H1 (cell line): Measurements from ENCODE around the gene C5orf58. TPM values are rescaled to one million over a fixed set of nuclear protein-coding genes. Genes with fewer than 3 reads are reported as not detected.

ENCODE experiments used
- CTCF ChIA-PET: fragments of 300-600 bp; sonication (Branson Sonifier 250); formaldehyde crosslinking; loops from one replicate; lab custom pipeline; 2021; ENCODE audit not compliant: partially characterized antibody; lab: Charles Lee
- POLR2A ChIA-PET: fragments of 300-600 bp; sonication (Branson Sonifier 250); formaldehyde crosslinking; loops from one replicate; lab custom pipeline; 2021; ENCODE audit warnings: inconsistent platforms; ENCODE audit not compliant: partially characterized antibody; lab: Charles Lee
- DNase-seq, 2 experiments: peaks; one replicate each; pipeline versions ENCODE4 v3.0.0 to v3.0.0-alpha.2; 2010 to 2022; ENCODE audit warnings: low spot score in 2 of 2, low read depth in 1 of 2, mixed read lengths in 1 of 2
- FAIRE-seq: peaks from 2 replicates; lab custom pipeline; 2011; peaks lifted over from hg19 to GRCh38; lab: Jason Lieb, UNC
- H2AFZ ChIP-seq: 2 replicates; pipeline ENCODE4 v1.8.1; 2012; ENCODE audit warnings: low read length, inconsistent platforms
- H2AK5ac ChIP-seq: 2 replicates; pipeline ENCODE4 v1.6.1; 2013; ENCODE audit warnings: low read depth, low read length
- H2BK120ac ChIP-seq: replicated peaks from 2 replicates; pipeline ENCODE3; 2013; ENCODE audit warnings: low read depth, low read length, inconsistent platforms
- H2BK12ac ChIP-seq: 2 replicates; pipeline ENCODE4 v1.6.1; 2013; ENCODE audit warnings: low read depth, low read length
- H2BK15ac ChIP-seq: 2 replicates; pipeline ENCODE4 v1.6.1; 2013; ENCODE audit warnings: low read length
- H2BK20ac ChIP-seq: 2 replicates; pipeline ENCODE4 v1.6.1; 2013; ENCODE audit warnings: low read length
- H2BK5ac ChIP-seq: 2 replicates; pipeline ENCODE4 v1.6.1; 2013; ENCODE audit warnings: low read depth, low read length
- H3K14ac ChIP-seq: 2 replicates; pipeline ENCODE4 v1.6.1; 2013; ENCODE audit warnings: inconsistent platforms; ENCODE audit not compliant: insufficient read length
- H3K18ac ChIP-seq: 2 replicates; pipeline ENCODE4 v1.6.1; 2013; ENCODE audit warnings: low read length; ENCODE audit errors: extremely low read depth
- H3K23ac ChIP-seq: 2 replicates; pipeline ENCODE4 v1.6.1; 2013; ENCODE audit warnings: inconsistent platforms; ENCODE audit not compliant: insufficient read length
- H3K23me2 ChIP-seq: 2 replicates; pipeline ENCODE4 v1.6.1; 2013; ENCODE audit warnings: low read depth, low read length
- H3K27ac ChIP-seq: 2 replicates; pipeline ENCODE4 v1.6.1; 2011; ENCODE audit warnings: low read depth, low read length, inconsistent platforms
- H3K27me3 ChIP-seq, 4 experiments: replicated peaks in 1 of 4; 1 replicate in 1 of 4; 2 replicates in 3 of 4; pipeline versions ENCODE4 v1.6.1 to v1.8.1; 2011 to 2013; ENCODE audit warnings: low read length in 3 of 4, mild to moderate bottlenecking in 3 of 4, inconsistent platforms in 2 of 4, mixed read lengths in 2 of 4, moderate library complexity in 1 of 4; ENCODE audit not compliant: control insufficient read depth in 3 of 4, insufficient read depth in 3 of 4; ENCODE audit errors: extremely low read depth in 1 of 4
- H3K36me3 ChIP-seq, 4 experiments: 2 replicates each; pipeline versions ENCODE4 v1.6.1 to v1.8.1; 2011 to 2013; ENCODE audit warnings: mild to moderate bottlenecking in 4 of 4, low read length in 3 of 4, moderate library complexity in 2 of 4, control low read depth in 1 of 4, inconsistent platforms in 1 of 4; ENCODE audit not compliant: insufficient read depth in 4 of 4, control insufficient read depth in 2 of 4
- H3K4ac ChIP-seq: replicated peaks from 2 replicates; pipeline ENCODE3; 2013; ENCODE audit warnings: low read length, low read depth, mixed read lengths, inconsistent platforms; ENCODE audit not compliant: insufficient read length
- H3K4me1 ChIP-seq, 4 experiments: replicated peaks in 1 of 4; 1 replicate in 1 of 4; 2 replicates in 3 of 4; pipeline versions ENCODE4 v1.6.1 to v1.8.1; 2011 to 2013; ENCODE audit warnings: low read length in 3 of 4, inconsistent platforms in 2 of 4, mixed read lengths in 1 of 4; ENCODE audit not compliant: insufficient read depth in 4 of 4, control insufficient read depth in 3 of 4
- H3K4me2 ChIP-seq, 2 experiments: 2 replicates each; pipeline versions ENCODE4 v1.6.1 to v1.8.1; 2011 to 2013; ENCODE audit warnings: low read depth in 2 of 2, low read length in 2 of 2, control low read depth in 1 of 2, inconsistent platforms in 1 of 2, mild to moderate bottlenecking in 1 of 2; ENCODE audit not compliant: insufficient read depth in 1 of 2
- H3K4me3 ChIP-seq, 4 experiments: fragments of 200-600, 300-600 bp in 1 of 4; sonication (generic), shearing (Covaris generic), sonication (Bioruptor Twin) in 1 of 4; 2 replicates each; pipeline versions ENCODE4 v1.5.1 to v1.8.1; 2011 to 2016; ENCODE audit warnings: low read length in 4 of 4, low read depth in 3 of 4, control low read depth in 2 of 4, inconsistent platforms in 2 of 4, mild to moderate bottlenecking in 2 of 4, mixed read lengths in 1 of 4, moderate library complexity in 1 of 4; ENCODE audit not compliant: insufficient read depth in 2 of 4; ENCODE audit errors: extremely low read depth in 1 of 4
- H3K56ac ChIP-seq: replicated peaks from 2 replicates; pipeline ENCODE3; 2013; ENCODE audit warnings: low read depth, mild to moderate bottlenecking, mixed read lengths, low read length, inconsistent platforms; ENCODE audit not compliant: insufficient read length
- H3K79me1 ChIP-seq: 2 replicates; pipeline ENCODE4 v1.6.1; 2013; ENCODE audit warnings: low read depth, low read length, control low read depth
- H3K79me2 ChIP-seq, 2 experiments: 2 replicates each; pipeline versions ENCODE4 v1.6.1 to v1.8.1; 2012 to 2013; ENCODE audit warnings: low read length in 2 of 2, mild to moderate bottlenecking in 2 of 2, inconsistent platforms in 1 of 2; ENCODE audit not compliant: insufficient read depth in 2 of 2, control insufficient read depth in 1 of 2
- H3K9ac ChIP-seq, 4 experiments: replicated peaks in 1 of 4; 1 replicate in 1 of 4; 2 replicates in 3 of 4; pipeline versions ENCODE4 v1.6.1 to v1.8.1; 2011 to 2013; ENCODE audit warnings: low read depth in 3 of 4, low read length in 3 of 4, control low read depth in 2 of 4, mild to moderate bottlenecking in 2 of 4, moderate library complexity in 2 of 4, inconsistent platforms in 1 of 4; ENCODE audit errors: extremely low read depth in 1 of 4
- H3K9me3 ChIP-seq, 2 experiments: 2 replicates each; pipeline versions ENCODE4 v1.6.1 to v1.8.1; 2012 to 2013; ENCODE audit warnings: mild to moderate bottlenecking in 2 of 2, moderate library complexity in 2 of 2, control low read depth in 1 of 2, inconsistent platforms in 1 of 2, low read depth in 1 of 2, low read length in 1 of 2, mixed read lengths in 1 of 2; ENCODE audit not compliant: insufficient read depth in 2 of 2
- H4K20me1 ChIP-seq, 2 experiments: replicated peaks in 1 of 2; 2 replicates each; pipeline versions ENCODE3 to v1.8.1; 2011 to 2013; ENCODE audit warnings: inconsistent platforms in 2 of 2, low read length in 2 of 2, mild to moderate bottlenecking in 1 of 2; ENCODE audit not compliant: insufficient read depth in 2 of 2, control insufficient read depth in 1 of 2
- H4K5ac ChIP-seq: 2 replicates; pipeline ENCODE4 v1.6.1; 2013; ENCODE audit warnings: low read length, low read depth, mixed read lengths, inconsistent platforms; ENCODE audit not compliant: insufficient read length
- H4K8ac ChIP-seq: 2 replicates; pipeline ENCODE4 v1.8.0; 2013; ENCODE audit warnings: mild to moderate bottlenecking, moderate library complexity, low read length, inconsistent platforms; ENCODE audit not compliant: insufficient read depth; ENCODE audit errors: extremely low read depth
- H4K91ac ChIP-seq: replicated peaks from 2 replicates; pipeline ENCODE3; 2013; ENCODE audit warnings: low read length, mixed read lengths, inconsistent platforms; ENCODE audit not compliant: insufficient read length
- ASH2L ChIP-seq: fragments of 200-600, 300-600 bp; sonication (generic); IDR thresholded peaks from one replicate; pipeline ENCODE4 v1.7.1; 2017; ENCODE audit warnings: low read length
- BCL11A ChIP-seq, 2 experiments: IDR thresholded peaks; one replicate each; pipeline ENCODE4 v1.6.1; 2011; ENCODE audit warnings: low read depth in 2 of 2, low read length in 2 of 2, mild to moderate bottlenecking in 2 of 2
- BRCA1 ChIP-seq: IDR thresholded peaks from 2 replicates; pipeline ENCODE4 v1.6.1; 2012; ENCODE audit warnings: low read depth, low read length, improper control_type of control experiment
- CBX5 ChIP-seq: fragments of 300-800, 300-1000 bp; sonication (generic); IDR thresholded peaks from 2 replicates; pipeline ENCODE4 v1.7.1; 2016; ENCODE audit warnings: antibody characterized with exemption, low read length, low read depth
- CHD1 ChIP-seq: IDR thresholded peaks from 2 replicates; pipeline ENCODE4 v1.6.1; 2012; ENCODE audit warnings: low read depth, low read length, improper control_type of control experiment
- FOSL1 ChIP-seq: IDR thresholded peaks from 2 replicates; pipeline ENCODE4 v1.6.1; 2011; ENCODE audit warnings: mild to moderate bottlenecking, low read depth, low read length, moderate library complexity; ENCODE audit not compliant: insufficient read depth
- GTF2F1 ChIP-seq: IDR thresholded peaks from 2 replicates; pipeline ENCODE4 v1.6.1; 2012; ENCODE audit warnings: low read depth, low read length, improper control_type of control experiment, borderline replicate concordance
- MAFK ChIP-seq: IDR thresholded peaks from 2 replicates; pipeline ENCODE4 v1.6.1; 2012; ENCODE audit warnings: low read depth, mild to moderate bottlenecking, improper control_type of control experiment, low read length
- POLR2AphosphoS5 ChIP-seq: IDR thresholded peaks from 2 replicates; pipeline ENCODE4 v1.6.1; 2011; ENCODE audit warnings: low read depth, low read length
- RFX5 ChIP-seq: IDR thresholded peaks from 2 replicates; pipeline ENCODE4 v1.6.1; 2011; ENCODE audit warnings: low read depth, low read length, improper control_type of control experiment, borderline replicate concordance
- SIRT6 ChIP-seq: IDR thresholded peaks from one replicate; pipeline ENCODE4 v1.7.1; 2012; ENCODE audit warnings: low read length, inconsistent platforms
- SP1 ChIP-seq: IDR thresholded peaks from 2 replicates; pipeline ENCODE4 v1.6.1; 2011; ENCODE audit warnings: low read depth, low read length
- SP4 ChIP-seq: IDR thresholded peaks from 2 replicates; pipeline ENCODE4 v1.6.1; 2012; ENCODE audit warnings: low read length, inconsistent platforms
- SUZ12 ChIP-seq: fragments of 200-600 bp; sonication (generic); IDR thresholded peaks from 2 replicates; pipeline ENCODE4 v1.6.1; 2012; ENCODE audit warnings: mild to moderate bottlenecking, inconsistent platforms, low read length, moderate library complexity, mixed read lengths
- TAF1 ChIP-seq: IDR thresholded peaks from 2 replicates; pipeline ENCODE4 v1.6.1; 2011; ENCODE audit warnings: mild to moderate bottlenecking, low read depth, low read length
- TBP ChIP-seq: IDR thresholded peaks from 2 replicates; pipeline ENCODE4 v1.6.1; 2011; ENCODE audit warnings: low read depth, low read length, improper control_type of control experiment
- WGBS, 2 experiments: shearing (Covaris generic) in 1 of 2; methylation state at CpG; one replicate each; pipeline versions ENCODE4 v1.1.6 to v1.1.7; 2013 to 2015; ENCODE audit warnings: low lambda C conversion rate in 2 of 2, mixed read lengths in 2 of 2, inconsistent platforms in 1 of 2, low coverage in 1 of 2, missing lambda C conversion rate in 1 of 2; ENCODE audit not compliant: insufficient replicate concordance in 2 of 2, insufficient coverage in 1 of 2, insufficient read length in 1 of 2; ENCODE audit errors: extremely low coverage in 1 of 2, missing lambda C conversion rate in 1 of 2; 5-methylcytosine and 5-hydroxymethylcytosine counted together
- polyA plus RNA-seq, 7 experiments: library from polyadenylated mRNA; depleted of rRNA in 3 of 7; stranded (reverse) in 5 of 7; unstranded in 2 of 7; fragments of >200 nt in 5 of 7; fragments of 200-250 nt in 2 of 7; gene quantifications; 1 replicate in 5 of 7; 2 replicates in 1 of 7; 4 replicates in 1 of 7; pipeline versions ENCODE4 v1.2.1 to v1.2.3, GENCODE V29; 2011 to 2013; ENCODE audit warnings: missing spikeins in 2 of 7, mixed read lengths in 2 of 7
- total RNA-seq: library from RNA; stranded (reverse); fragmentation: NEBNext Ultra II Directional; extraction: Animal tissue kit (Norgen Biotek cat#: 25700); gene quantifications from 2 replicates; pipeline ENCODE4 v1.2.1, GENCODE V29; 2021

C5orf58 gene
- total and polyA plus RNA-seq, 2 of the 8 experiments (the other 6 are each of a cell fraction or from before 2014, with no cell fraction given): 0.24 to 1.6 TPM

GRCh38 chr5:170217831-170218230 is 15.0 kb upstream of the C5orf58 start:
- H4K5ac ChIP-seq: no peak overlapping the region
- no peak overlapping the region for H3K23ac ChIP-seq
- H3K4me2 ChIP-seq: no peak overlapping the region
- ChIA-PET CTCF (interaction anchor here (0.7 to 3.1 kb wide), 27 partner anchors 8 to 586 kb away, joined by 3 to 43 read pairs (median 4); partner anchors contain the start of gene FOXI1), POLR2A (interaction anchor here (1.0 kb wide), 1 partner anchor 14 kb away, joined by 4 read pairs; no protein-coding TSS in a partner anchor)
- 92% methylated on average over 5 of the region's 5 CpGs; no CpG with 5 or more reads in 1 of the 2 experiments for WGBS, 2 experiments
- no peak overlapping the region for H4K8ac ChIP-seq
- H3K4me1 ChIP-seq: peaks cover 0 to 10% (median 1%) of the 10 kb centered on the region in 4 experiments; a peak in 3 of 7 replicates
- no peak overlapping the region for H3K18ac ChIP-seq
- peaks cover 0 to 19% (median 5%) of the 10 kb centered on the region in 4 experiments; a peak in 5 of 7 replicates for H3K27me3 ChIP-seq
- H2BK5ac ChIP-seq: no peak overlapping the region
- H3K56ac ChIP-seq: no peak overlapping the region
- no peak overlapping the region for H4K91ac ChIP-seq
- no peak overlapping the region for H2AK5ac ChIP-seq
- no peaks in the 10 kb centered on the region for H3K79me2 ChIP-seq
- no peak overlapping the region for H2BK12ac ChIP-seq
- H3K23me2 ChIP-seq: no peaks in the 10 kb centered on the region
- H3K9me3 ChIP-seq: no peaks in the 10 kb centered on the region
- H3K79me1 ChIP-seq: no peaks in the 10 kb centered on the region
- no peak overlapping the region for H2BK20ac ChIP-seq
- H3K27ac ChIP-seq: no peak overlapping the region
- no peaks in the 10 kb centered on the region for H3K36me3 ChIP-seq
- no peak for FAIRE-seq
- no peak overlapping the region for H2BK15ac ChIP-seq
- no peak for DNase-seq
- H3K4me3 ChIP-seq: no peak overlapping the region
- H4K20me1 ChIP-seq: peaks cover 0 to 1% of the 10 kb centered on the region in 2 experiments
- no peak overlapping the region for H2BK120ac ChIP-seq
- no peak overlapping the region for H2AFZ ChIP-seq
- no peak overlapping the region for H3K4ac ChIP-seq
- H3K14ac ChIP-seq: no peak overlapping the region
- H3K9ac ChIP-seq: no peak overlapping the region
- TF ChIP-seq BRCA1 (no peak), BCL11A (IDR thresholded peaks at IDR 0.05; ENCODE audit: low read depth in 2 of 2, low read length in 2 of 2) (no peak), RFX5 (no peak), SIRT6 (no peak), SP1 (no peak), FOSL1 (no peak), GTF2F1 (no peak), SP4 (no peak), ASH2L (no peak), POLR2AphosphoS5 (no peak), SUZ12 (no peak), MAFK (no peak), TAF1 (no peak), TBP (no peak), CBX5 (no peak), CHD1 (no peak)
